Heart left ventricle (tissue), 16 donors: ENCODE measurements around the gene KRTAP19-6. TPM values are rescaled to one million over a fixed set of nuclear protein-coding genes. Genes with fewer than 3 reads are reported as not detected.

Source experiments
- ATAC-seq, 4 donors: fragments of 200-7000 bp; cut with Tn5 transposase; one replicate each; pipeline ENCODE4 v1.9.1; 2020 to 2022; ENCODE audit warnings: moderate library complexity in 4 of 4, mild to moderate bottlenecking in 3 of 4, moderate number of reproducible peaks in 1 of 4
- DNase-seq, 5 donors: peaks; one replicate each; pipeline ENCODE4 v3.0.0-alpha.2; 2020
- H3K27ac ChIP-seq, 12 donors: fragments of 200-600 bp; sonication (generic) in 4 of 12; one replicate each; pipeline versions ENCODE4 v1.5.0 to v1.8.0; 2016 to 2022; ENCODE audit warnings: mild to moderate bottlenecking in 2 of 12
- H3K27me3 ChIP-seq, 9 donors: fragments of 200-600 bp; sonication (generic) in 2 of 9; one replicate each; pipeline versions ENCODE4 v1.5.1 to v1.8.0; 2016 to 2022; ENCODE audit warnings: mild to moderate bottlenecking in 3 of 9
- H3K36me3 ChIP-seq, 9 donors: fragments of 200-600 bp; sonication (generic) in 2 of 9; one replicate each; pipeline versions ENCODE4 v1.5.0 to v1.8.0; 2018 to 2022; ENCODE audit warnings: mild to moderate bottlenecking in 2 of 9
- H3K4me1 ChIP-seq, 12 donors: fragments of 200-600 bp; sonication (generic) in 4 of 12; one replicate each; pipeline versions ENCODE4 v1.5.0 to v1.8.0; 2016 to 2022; ENCODE audit warnings: mild to moderate bottlenecking in 3 of 12
- H3K4me3 ChIP-seq, 12 donors: fragments of 200-600 bp; sonication (generic) in 4 of 12; one replicate each; pipeline versions ENCODE4 v1.5.0 to v1.8.0; 2017 to 2022; ENCODE audit warnings: mild to moderate bottlenecking in 9 of 12, moderate library complexity in 4 of 12
- H3K9me3 ChIP-seq, 12 donors: fragments of 200-600 bp; sonication (generic) in 4 of 12; one replicate each; pipeline versions ENCODE4 v1.5.0 to v1.8.0; 2016 to 2022; ENCODE audit warnings: mild to moderate bottlenecking in 1 of 12
- POLR2A ChIP-seq, 2 donors: fragments of 450-650 bp; IDR thresholded peaks; one replicate each; pipeline ENCODE4 v1.6.1; 2017; ENCODE audit warnings: antibody characterized with exemption in 2 of 2, mild to moderate bottlenecking in 2 of 2, moderate library complexity in 2 of 2
- WGBS, 4 donors: extraction: QIAGEN DNeasy Blood & Tissue Kit in 2 of 4; methylation state at CpG; one replicate each; pipeline versions ENCODE4 v1.1.5 to v1.1.7; 2013 to 2018; 5-methylcytosine and 5-hydroxymethylcytosine counted together
- intact Hi-C, 10 donors: fragments of 100-400 bp; cut with DNase I; formaldehyde crosslinking; loops; one replicate each; pipeline versions ENCODE4 v1.11.1 to v1.14.2; 2022
- polyA plus RNA-seq, 2 donors: library from polyadenylated mRNA; stranded (reverse); fragments of 200-250 nt; gene quantifications; one replicate each; pipeline ENCODE4 v1.2.3, GENCODE V29; 2013
- total RNA-seq, 9 donors: library from RNA; depleted of rRNA in 2 of 9; stranded (reverse); fragments of >200 nt in 2 of 9; fragmentation: NEBNext Ultra II Directional in 3 of 9; extraction: Animal tissue kit (Norgen Biotek cat#: 25700) in 3 of 9; gene quantifications; one replicate each; pipeline versions ENCODE4 v1.1.0 to v1.2.4, GENCODE V29; 2016 to 2023
- TF ChIP-seq, protein P1 (sequence below), 12 donors: fragments of 200-600 bp; sonication (generic) in 4 of 12; IDR thresholded peaks; one replicate each; pipeline versions ENCODE4 v1.5.0 to v1.8.0; 2018 to 2022; ENCODE audit warnings: antibody characterized with exemption in 12 of 12, mild to moderate bottlenecking in 5 of 12
- donor health status: ischemic (EF 13 %, LVEDD 7.1; RV severe dilation, severe dysfunction).
- donor health status: healthy with polysubstance abuse.
- donor health status: DM: no; HTN: yes; CAD: no.
- donor health status: DM: no; HTN: no; CAD: no.
- donor health status: ischemic (EF 25% LVEDD 6.9; RV normal size, moderate dysfunction).
- donor health status: ischemic (EF 25% LVEDD 5.7; RV mildly dilated, moderate dysfunction).
- donor health status: healthy.
- donor health status: DM: yes; HTN: yes; CAD: no.
- donor health status: ischemic (EF 35%, LVEDD 5.7; RV mildly dilated, moderate dysfunction).
- donor health status: nonischemic (EF 11% LVEDD 7.7; RV severe dilation, severe dysfunction).
- donor health status: DM: yes; HTN: yes; CAD: no.
- donor health status: PGD.
- donor health status: ischemic (EF 29% LVEDD 5.4; RV normal size, mild dysfunction).
- donor health status: nonischemic (EF 23%, LVEDD 6.1; RV moderate dilation, normal function).

The KRTAP19-6 gene
- total and polyA plus RNA-seq, 11 donors, result not detected

DNA sequence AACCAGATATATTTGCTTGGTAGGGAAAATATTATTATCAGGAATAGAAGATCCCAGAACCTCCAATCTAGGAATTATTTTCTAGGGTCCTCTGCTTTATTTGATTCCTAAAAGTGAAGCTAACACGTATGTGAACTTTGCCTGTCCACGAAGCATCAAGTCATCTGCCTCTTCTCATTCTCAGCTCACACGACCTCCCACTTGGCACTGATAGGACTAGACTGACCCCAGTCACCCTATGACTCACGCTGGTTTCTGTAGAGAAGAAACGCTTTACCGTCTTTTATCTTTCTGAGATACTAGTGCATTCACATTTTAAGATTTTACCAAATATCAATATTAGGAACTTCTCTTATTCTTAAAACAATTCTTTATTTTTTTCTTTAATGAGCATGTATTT lies 21.4 kb upstream of the KRTAP19-6 start:
- WGBS, 4 donors, result 23 to 46% (median 35%) methylated on average over 6 of the region's 6 CpGs
- intact Hi-C loops, result loop anchor here in 1 of 10 donors (10.0 kb wide), 1 partner anchor 78 kb away; the partner anchor contains the start of genes KRTAP19-1 and KRTAP19-2
- Histone ChIP-seq H3K27ac (no peak overlapping the region), H3K36me3 (no peaks in the 10 kb centered on the region), H3K4me1 (peaks cover 0 to 8% (median 0%) of the 10 kb centered on the region in 12 donors), H3K9me3 (no peaks in the 10 kb centered on the region), H3K27me3 (no peaks in the 10 kb centered on the region), H3K4me3 (no peak overlapping the region)
- ATAC-seq, result peak in 2 of 4 donors; percentile 47 to 71
- TF ChIP-seq POLR2A (IDR thresholded peaks at IDR 0.05), result no peak
- TF ChIP-seq, protein P1, sequence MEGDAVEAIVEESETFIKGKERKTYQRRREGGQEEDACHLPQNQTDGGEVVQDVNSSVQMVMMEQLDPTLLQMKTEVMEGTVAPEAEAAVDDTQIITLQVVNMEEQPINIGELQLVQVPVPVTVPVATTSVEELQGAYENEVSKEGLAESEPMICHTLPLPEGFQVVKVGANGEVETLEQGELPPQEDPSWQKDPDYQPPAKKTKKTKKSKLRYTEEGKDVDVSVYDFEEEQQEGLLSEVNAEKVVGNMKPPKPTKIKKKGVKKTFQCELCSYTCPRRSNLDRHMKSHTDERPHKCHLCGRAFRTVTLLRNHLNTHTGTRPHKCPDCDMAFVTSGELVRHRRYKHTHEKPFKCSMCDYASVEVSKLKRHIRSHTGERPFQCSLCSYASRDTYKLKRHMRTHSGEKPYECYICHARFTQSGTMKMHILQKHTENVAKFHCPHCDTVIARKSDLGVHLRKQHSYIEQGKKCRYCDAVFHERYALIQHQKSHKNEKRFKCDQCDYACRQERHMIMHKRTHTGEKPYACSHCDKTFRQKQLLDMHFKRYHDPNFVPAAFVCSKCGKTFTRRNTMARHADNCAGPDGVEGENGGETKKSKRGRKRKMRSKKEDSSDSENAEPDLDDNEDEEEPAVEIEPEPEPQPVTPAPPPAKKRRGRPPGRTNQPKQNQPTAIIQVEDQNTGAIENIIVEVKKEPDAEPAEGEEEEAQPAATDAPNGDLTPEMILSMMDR (IDR thresholded peaks at IDR 0.05), result no peak
- DNase-seq, result no peak

DNA sequence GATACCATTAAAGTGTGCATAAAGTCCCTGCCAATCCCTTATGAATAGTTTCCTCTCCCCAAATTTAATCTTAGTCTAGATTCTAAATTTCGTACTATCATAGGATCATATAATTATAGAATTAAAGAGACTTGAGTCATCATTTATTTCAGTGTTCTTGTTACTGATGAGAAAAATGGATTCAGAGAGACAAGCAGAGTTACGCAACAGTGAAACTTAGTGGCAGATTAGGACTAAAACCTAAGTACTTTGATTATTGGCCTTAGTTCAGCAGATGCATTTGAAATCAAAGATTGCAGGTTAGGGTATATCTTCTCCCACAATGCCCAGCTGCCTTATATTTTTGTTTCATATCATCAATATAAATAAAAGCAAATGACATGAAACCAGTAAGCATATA lies 20.3 kb upstream of the KRTAP19-6 start:
- Histone ChIP-seq H3K27me3 (no peaks in the 10 kb centered on the region), H3K4me3 (no peak overlapping the region), H3K27ac (no peak overlapping the region), H3K36me3 (no peaks in the 10 kb centered on the region), H3K9me3 (no peaks in the 10 kb centered on the region), H3K4me1 (peaks cover 0 to 5% (median 0%) of the 10 kb centered on the region in 12 donors)
- TF ChIP-seq, protein P1 (IDR thresholded peaks at IDR 0.05), result no peak
- no peak for TF ChIP-seq POLR2A (IDR thresholded peaks at IDR 0.05)
- DNase-seq, result no peak
- no peak for ATAC-seq
- intact Hi-C loops, result loop anchor here in 1 of 10 donors (10.0 kb wide), 1 partner anchor 77 kb away; the partner anchor contains the start of genes KRTAP19-1 and KRTAP19-2
- 63 to 76% (median 68%) methylated on average over 2 of the region's 2 CpGs for WGBS, 4 donors

- peak in 2 of 4 donors; percentile 18 to 28 for ATAC-seq
- H3K4me1 ChIP-seq, result peaks cover 0 to 5% (median 0%) of the 10 kb centered on the region in 12 donors
- DNase-seq, result no peak
- H3K4me3 ChIP-seq, result no peak within 1 kb of the TSS
- 42 to 63% (median 49%) methylated on average over 2 of the region's 2 CpGs for WGBS, 4 donors
- no peak within 1 kb of the TSS for H3K27ac ChIP-seq
- no peaks in the 10 kb centered on the region for H3K9me3 ChIP-seq
- no peaks in the 10 kb centered on the region for H3K27me3 ChIP-seq
- H3K36me3 ChIP-seq, result no peaks in the 10 kb centered on the region
- intact Hi-C loops, result loop anchor here in 1 of 10 donors (10.0 kb wide), 1 partner anchor 77 kb away; the partner anchor contains the start of genes KRTAP19-1 and KRTAP19-2
- TF ChIP-seq POLR2A (IDR thresholded peaks at IDR 0.05), result no peak
- TF ChIP-seq, protein P1 (IDR thresholded peaks at IDR 0.05), result no peak
Observed at GRCh38 chr21:30561264-30561895, 19.7 kb upstream of the KRTAP19-6 start, which contains the start of gene KRTAP19-7. KRTAP19-7 (minus strand) TSS chr21:30561314; CDS start chr21:30561289, 25 bp downstream.

DNA sequence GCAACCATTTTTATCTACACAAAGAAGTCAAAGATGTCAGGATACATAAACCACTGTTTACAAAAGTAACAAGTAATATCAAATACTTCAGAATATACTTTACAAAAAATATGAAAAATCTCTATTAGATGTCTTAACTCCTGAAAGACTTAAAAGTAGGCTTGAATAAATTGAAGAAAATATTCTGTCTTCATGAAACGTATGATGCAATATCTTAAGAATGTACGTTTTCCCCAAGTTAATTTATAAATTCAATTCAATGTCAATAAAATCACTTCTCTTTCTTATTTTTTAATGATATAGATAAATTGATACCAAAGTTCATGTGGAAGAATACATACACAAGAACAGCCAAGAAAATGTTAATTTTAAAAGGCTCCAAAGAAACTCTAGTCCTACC lies 13.4 kb upstream of the KRTAP19-6 start:
- no peak overlapping the region for H3K27ac ChIP-seq
- H3K9me3 ChIP-seq, result peaks cover 0 to 12% (median 0%) of the 10 kb centered on the region in 12 donors
- no peak overlapping the region for H3K4me3 ChIP-seq
- H3K36me3 ChIP-seq, result no peaks in the 10 kb centered on the region
- intact Hi-C loops, result no loop called here
- H3K27me3 ChIP-seq, result no peaks in the 10 kb centered on the region
- TF ChIP-seq, protein P1 (IDR thresholded peaks at IDR 0.05), result no peak
- TF ChIP-seq POLR2A (IDR thresholded peaks at IDR 0.05), result no peak
- no peaks in the 10 kb centered on the region for H3K4me1 ChIP-seq
- DNase-seq (no peak), ATAC-seq (no peak)
- WGBS, 4 donors, result 56 to 88% (median 82%) methylated on average over 2 of the region's 2 CpGs
